Measurements from ENCODE around the gene AMER3. TPM values are rescaled to one million over a fixed set of nuclear protein-coding genes. Genes with fewer than 3 reads are reported as not detected.

The AMER3 gene
- total and polyA plus RNA-seq, 2 of the 4 experiments (the other 2 are of a cell fraction), result not detected

GRCh38 chr2:130754811-130755210, 529 bp upstream of the AMER3 start:
- Histone ChIP-seq H3K56ac (ENCODE audit: extremely low read depth, insufficient read depth, low read length) (no peak overlapping the region), H3K79me1 (ENCODE audit: low read depth in 1 of 2, low read length in 2 of 2) (no peaks in the 10 kb centered on the region), H2BK20ac (ENCODE audit: low read depth, low read length) (no peak overlapping the region), H2BK120ac (ENCODE audit: low read depth, low read length) (no peak overlapping the region), H2BK5ac (ENCODE audit: low read depth, low read length, poor library complexity, severe bottlenecking) (no peak overlapping the region), H4K5ac (ENCODE audit: low read depth, low read length) (no peak overlapping the region), H3K27me3 (ENCODE audit: control insufficient read depth, insufficient read depth, low read length) (peaks cover 8% of the 10 kb centered on the region), H3K4me3 (ENCODE audit: insufficient read depth, low read depth, low read length) (no peak overlapping the region), H3K18ac (ENCODE audit: low read depth, low read length) (no peak overlapping the region), H3K9me1 (ENCODE audit: insufficient read depth, low read length) (no peaks in the 10 kb centered on the region), H3K36me3 (ENCODE audit: control insufficient read depth, insufficient read depth, low read length) (no peaks in the 10 kb centered on the region), H4K91ac (ENCODE audit: insufficient read depth, low read depth, low read length) (no peak overlapping the region), H3K4ac (ENCODE audit: low read depth, low read length) (no peak overlapping the region), H2AK9ac (replicated peaks; ENCODE audit: low read depth, low read length, poor library complexity) (no peak overlapping the region), H3K14ac (replicated peaks; ENCODE audit: low read depth, low read length) (no peak overlapping the region), H2AK5ac (ENCODE audit: low read depth, low read length) (no peak overlapping the region), H3K9me3 (ENCODE audit: control insufficient read depth, insufficient read depth, low read length) (no peaks in the 10 kb centered on the region), H4K20me1 (ENCODE audit: insufficient read depth, low read length) (no peaks in the 10 kb centered on the region), H2BK15ac (ENCODE audit: low read depth, low read length) (no peak overlapping the region), H3K4me1 (ENCODE audit: control insufficient read depth, insufficient read depth, low read length) (peaks cover 2% of the 10 kb centered on the region; the same call in 1 of the 2 replicates), H3K4me2 (ENCODE audit: low read depth, low read length) (no peak overlapping the region), H2AFZ (replicated peaks; ENCODE audit: low read length, poor library complexity) (no peak overlapping the region), H4K8ac (ENCODE audit: low read depth in 2 of 2, low read length in 2 of 2) (no peak overlapping the region), H3K23ac (ENCODE audit: low read depth, low read length) (no peak overlapping the region), H3K27ac (ENCODE audit: insufficient read depth, low read length) (no peak overlapping the region), H3K9ac (ENCODE audit: low read depth, low read length) (no peak overlapping the region)
- no TSS peak for BruUV-seq (replicated peaks)
- dilution Hi-C loops (cut with HindIII; ENCODE audit: low sequenced_read_pairs, unreplicated experiment) (no loop called here), in situ Hi-C loops (cut with MboI; ENCODE audit: low sequenced_read_pairs) (no loop called here), intact Hi-C loops (cut with micrococcal nuclease) (no loop called here)
- POLR2A ChIA-PET (ENCODE audit: unreplicated experiment), result no interaction called here
- ATAC-seq (ENCODE audit: low read depth) (no peak), DNase-seq (no peak)
- WGBS, 2 experiments (ENCODE audit: extremely low coverage in 2 of 2, insufficient read length in 1 of 2), result 8% methylated on average over 2 of the region's 8 CpGs; no CpG with 5 or more reads in 1 of the 2 experiments
- CTCF ChIA-PET, result no interaction called here
- TF ChIP-seq SMC3 (IDR thresholded peaks at IDR 0.05; ENCODE audit: low read depth, low read length) (no peak), NFE2L2 (IDR thresholded peaks at IDR 0.05; ENCODE audit: low read depth, low read length) (no peak), BHLHE40 (IDR thresholded peaks at IDR 0.05; ENCODE audit: low read depth, low read length) (no peak), POLR2A (IDR thresholded peaks at IDR 0.05; ENCODE audit: low read depth, low read length) (no peak), RAD21 (IDR thresholded peaks at IDR 0.05; ENCODE audit: low read length) (no peak), MXI1 (IDR thresholded peaks at IDR 0.05; ENCODE audit: borderline replicate concordance, low read depth, low read length) (no peak), CEBPB (IDR thresholded peaks at IDR 0.05; ENCODE audit: low read depth, low read length) (no peak)
